Fibroblast of pulmonary artery (primary cell): Measurements from ENCODE around the gene PRR36.

Source experiments
- DNase-seq: peaks from one replicate; pipeline ENCODE4 v3.0.0-alpha.2; 2010; ENCODE audit warnings: low read depth
- H3K4me3 ChIP-seq: replicated peaks from 2 replicates; pipeline ENCODE4 v1.5.1; 2011; ENCODE audit warnings: low read depth, mild to moderate bottlenecking, control low read depth, low read length, moderate library complexity
- TF ChIP-seq, protein P1 (sequence below): IDR thresholded peaks from 2 replicates; pipeline ENCODE4 v1.5.1; 2011; ENCODE audit warnings: mild to moderate bottlenecking, control low read depth, low read length, inconsistent platforms; ENCODE audit errors: missing control alignments

Gene PRR36

DNA sequence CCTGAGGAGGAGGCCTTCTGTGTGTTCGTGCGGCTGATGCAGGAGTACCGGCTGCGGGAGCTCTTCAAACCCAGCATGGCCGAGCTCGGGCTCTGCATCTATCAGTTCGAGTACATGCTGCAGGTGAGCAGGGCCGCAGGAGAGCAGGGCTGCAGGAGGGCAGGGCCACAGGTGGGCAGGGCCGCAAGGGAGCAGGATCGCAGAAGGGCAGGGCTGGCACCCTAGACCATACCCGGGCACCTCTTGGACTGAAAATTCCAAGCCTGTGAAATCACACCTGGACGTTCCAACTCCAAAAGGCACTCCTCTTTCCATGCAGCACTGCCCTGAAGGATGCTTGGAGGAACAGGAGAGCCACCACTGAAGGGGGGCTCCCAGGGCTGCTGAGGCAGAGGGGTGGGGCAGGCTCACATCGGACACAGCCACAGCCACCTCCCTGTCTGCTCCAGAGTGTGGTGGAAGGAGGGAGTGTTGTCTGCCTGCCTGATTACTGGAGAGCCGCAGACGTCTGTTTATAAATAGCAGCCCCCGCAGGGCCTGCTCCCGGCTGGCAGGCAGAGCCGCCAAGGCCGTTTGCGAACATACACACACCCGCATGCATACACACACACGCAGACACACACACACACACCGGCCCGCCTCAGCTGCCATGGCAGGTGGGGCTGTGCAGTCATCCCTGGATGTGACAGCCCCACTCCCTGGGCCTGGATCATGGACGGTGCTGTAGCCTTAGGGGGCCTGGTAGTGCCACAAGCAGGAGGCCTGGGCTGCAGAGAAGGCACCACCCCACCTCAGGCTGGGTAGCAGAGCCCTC is 24.0 kb downstream of the PRR36 start:
- no peak for DNase-seq
- no peak overlapping the region for H3K4me3 ChIP-seq
- TF ChIP-seq, protein P1, sequence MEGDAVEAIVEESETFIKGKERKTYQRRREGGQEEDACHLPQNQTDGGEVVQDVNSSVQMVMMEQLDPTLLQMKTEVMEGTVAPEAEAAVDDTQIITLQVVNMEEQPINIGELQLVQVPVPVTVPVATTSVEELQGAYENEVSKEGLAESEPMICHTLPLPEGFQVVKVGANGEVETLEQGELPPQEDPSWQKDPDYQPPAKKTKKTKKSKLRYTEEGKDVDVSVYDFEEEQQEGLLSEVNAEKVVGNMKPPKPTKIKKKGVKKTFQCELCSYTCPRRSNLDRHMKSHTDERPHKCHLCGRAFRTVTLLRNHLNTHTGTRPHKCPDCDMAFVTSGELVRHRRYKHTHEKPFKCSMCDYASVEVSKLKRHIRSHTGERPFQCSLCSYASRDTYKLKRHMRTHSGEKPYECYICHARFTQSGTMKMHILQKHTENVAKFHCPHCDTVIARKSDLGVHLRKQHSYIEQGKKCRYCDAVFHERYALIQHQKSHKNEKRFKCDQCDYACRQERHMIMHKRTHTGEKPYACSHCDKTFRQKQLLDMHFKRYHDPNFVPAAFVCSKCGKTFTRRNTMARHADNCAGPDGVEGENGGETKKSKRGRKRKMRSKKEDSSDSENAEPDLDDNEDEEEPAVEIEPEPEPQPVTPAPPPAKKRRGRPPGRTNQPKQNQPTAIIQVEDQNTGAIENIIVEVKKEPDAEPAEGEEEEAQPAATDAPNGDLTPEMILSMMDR: no peak

DNA sequence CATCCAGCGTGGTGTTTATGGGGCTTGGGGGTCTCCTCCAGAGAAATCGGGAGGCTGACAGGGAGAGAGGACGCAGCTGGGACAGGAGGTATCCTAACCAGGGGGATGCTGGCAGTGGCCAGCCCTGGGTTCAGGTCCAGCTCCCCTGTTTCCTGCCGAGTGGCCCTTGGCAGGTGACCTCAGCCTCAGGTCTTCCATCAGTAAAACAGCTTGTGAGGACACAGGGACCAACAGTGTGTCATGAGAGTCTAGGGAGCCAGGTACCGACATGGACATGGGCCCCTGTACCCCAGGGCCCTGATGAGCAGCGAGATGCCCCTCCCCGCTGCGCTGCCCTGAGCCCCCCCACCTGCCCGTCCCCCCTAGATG is 24.6 kb downstream of the PRR36 start:
- no peak overlapping the region for H3K4me3 ChIP-seq
- no peak for DNase-seq
- TF ChIP-seq, protein P1: no peak

DNA sequence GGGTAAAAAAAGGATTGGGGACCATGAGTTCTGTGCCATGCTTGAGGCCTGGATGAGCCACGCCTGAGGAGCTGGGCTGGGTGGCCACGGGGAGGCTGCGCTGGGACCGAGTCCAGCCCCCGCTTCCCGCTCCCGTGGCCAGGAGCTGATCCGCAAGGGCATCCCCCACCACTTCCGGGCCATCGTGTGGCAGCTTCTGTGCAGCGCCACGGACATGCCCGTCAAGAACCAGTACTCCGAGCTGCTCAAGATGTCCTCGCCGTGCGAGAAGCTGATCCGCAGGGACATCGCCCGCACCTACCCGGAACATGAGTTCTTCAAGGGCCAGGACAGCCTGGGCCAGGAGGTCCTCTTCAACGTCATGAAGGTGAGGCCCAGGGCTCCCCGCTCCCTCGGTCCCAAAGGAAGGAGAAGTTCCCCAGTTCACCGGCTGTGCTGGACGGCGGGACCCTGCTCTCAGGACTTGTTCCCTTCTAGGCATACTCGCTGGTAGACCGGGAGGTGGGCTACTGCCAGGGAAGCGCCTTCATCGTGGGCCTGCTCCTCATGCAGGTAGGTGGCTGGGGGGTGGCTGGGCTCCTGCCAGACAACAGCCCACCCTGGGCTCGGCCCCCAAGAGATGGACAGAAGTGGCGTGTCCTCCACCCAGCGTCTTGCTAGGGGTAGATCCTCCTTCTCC is 25.3 kb downstream of the PRR36 start:
- TF ChIP-seq, protein P1: no peak
- no peak overlapping the region for H3K4me3 ChIP-seq
- DNase-seq: no peak

DNA sequence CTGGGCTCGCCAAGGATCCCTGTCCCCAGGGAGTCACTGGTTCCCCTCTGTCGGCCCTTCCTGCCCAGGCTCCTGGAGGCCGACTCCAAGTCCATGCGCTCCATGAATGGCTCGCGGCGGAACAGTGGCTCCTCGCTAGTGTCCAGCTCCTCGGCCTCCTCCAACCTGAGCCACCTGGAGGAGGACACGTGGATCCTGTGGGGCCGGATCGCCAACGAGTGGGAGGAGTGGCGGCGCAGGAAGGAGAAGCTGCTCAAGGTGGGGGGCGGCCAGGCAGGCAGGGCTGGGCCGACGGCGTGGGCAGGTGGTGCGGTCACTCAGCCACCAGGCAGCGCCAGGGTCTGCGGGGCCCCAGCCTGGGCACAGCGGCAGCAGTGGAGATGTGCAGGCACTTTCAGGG is 26.5 kb downstream of the PRR36 start:
- TF ChIP-seq, protein P1: no peak
- DNase-seq: no peak
- no peak overlapping the region for H3K4me3 ChIP-seq

DNA sequence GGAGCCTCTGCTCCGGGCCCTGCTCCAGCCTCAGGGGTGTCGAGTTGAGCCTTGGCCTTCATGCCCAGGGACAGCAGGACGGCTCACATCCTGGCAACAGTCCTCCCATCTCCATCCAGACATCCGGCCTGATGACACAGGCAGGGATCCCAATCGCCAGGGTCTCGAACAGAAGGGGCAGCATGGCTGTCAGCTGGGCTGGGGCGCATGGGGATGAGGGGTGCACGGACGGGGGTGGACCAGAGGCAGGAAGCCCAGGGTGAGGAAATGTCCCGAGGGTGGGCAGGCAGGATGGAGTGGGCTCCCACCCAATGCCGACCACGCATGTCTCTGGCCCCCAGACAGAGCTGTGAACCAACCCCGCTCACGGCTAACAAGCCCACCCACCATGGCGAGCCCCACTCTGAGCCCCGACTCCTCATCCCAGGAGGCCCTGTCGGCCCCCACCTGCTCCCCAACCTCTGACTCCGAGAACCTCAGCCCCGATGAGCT is 28.0 kb downstream of the PRR36 start:
- DNase-seq: no peak
- H3K4me3 ChIP-seq: no peak overlapping the region
- TF ChIP-seq, protein P1: no peak

DNA sequence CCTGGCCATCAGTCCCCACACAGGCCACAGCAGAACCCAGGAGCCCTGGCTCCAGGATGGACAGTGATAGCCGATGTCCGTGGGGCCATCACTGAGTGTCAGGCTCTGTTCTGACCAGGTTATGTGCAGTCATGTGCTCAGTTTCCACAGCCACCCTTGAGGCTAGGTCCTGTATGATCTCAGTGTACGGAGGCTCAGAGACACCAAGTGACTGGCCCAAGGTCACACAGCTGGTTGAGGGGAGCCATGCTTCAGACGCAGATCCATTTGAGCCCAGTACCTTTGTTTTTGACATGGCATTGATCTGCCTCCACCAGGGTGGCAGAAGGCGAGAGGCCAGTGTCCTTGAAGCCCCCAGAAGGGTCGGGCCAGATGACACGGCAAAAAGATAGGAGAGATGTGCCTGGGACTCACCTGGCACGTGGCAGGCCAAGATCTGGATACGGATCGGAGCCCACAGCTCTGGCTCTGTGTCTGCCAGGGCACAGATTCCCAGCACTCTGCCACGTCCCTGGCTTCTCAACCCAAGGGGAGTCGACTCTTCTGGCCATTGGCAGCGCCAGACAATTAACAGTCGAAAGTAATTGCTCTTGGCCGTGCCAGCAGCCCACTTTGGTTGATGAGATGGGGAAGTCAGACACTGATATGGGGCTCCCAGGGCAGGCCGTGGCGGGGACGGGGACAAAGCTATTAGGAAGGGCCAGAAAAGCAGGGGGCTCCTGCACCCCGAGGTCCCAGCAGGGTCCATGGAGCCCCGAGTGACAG is 28.6 kb downstream of the PRR36 start:
- no peak for DNase-seq
- TF ChIP-seq, protein P1: no peak
- H3K4me3 ChIP-seq: no peak overlapping the region
